Epithelial cell of proximal tubule (primary cell): ENCODE results near the gene RPTOR. TPM values are rescaled to one million over a fixed set of nuclear protein-coding genes. Genes with fewer than 3 reads are reported as not detected.

Experiments used
- DNase-seq: peaks from one replicate; pipeline ENCODE4 v3.0.0-alpha.2; 2011; ENCODE audit warnings: low read depth
- H3K4me3 ChIP-seq: 2 replicates; pipeline ENCODE4 v1.5.1; 2011; ENCODE audit warnings: low read depth, mild to moderate bottlenecking, low read length
- CTCF ChIP-seq: conservative IDR thresholded peaks from 2 replicates; pipeline ENCODE4 v1.5.1; 2012; ENCODE audit warnings: low read depth, mild to moderate bottlenecking, low read length
- total RNA-seq: library from RNA; depleted of rRNA; stranded (reverse); fragments of >200 nt; gene quantifications from 2 replicates; pipeline ENCODE4 v1.2.3, GENCODE V29; 2015

Gene RPTOR
- total RNA-seq, 1 donor from 2014 or later = 24.4 TPM

GRCh38 chr17:80803451-80804428 lies 259.1 kb downstream of the RPTOR start:
- TF ChIP-seq CTCF = no peak
- H3K4me3 ChIP-seq = no peak overlapping the region
- DNase-seq = no peak

DNA sequence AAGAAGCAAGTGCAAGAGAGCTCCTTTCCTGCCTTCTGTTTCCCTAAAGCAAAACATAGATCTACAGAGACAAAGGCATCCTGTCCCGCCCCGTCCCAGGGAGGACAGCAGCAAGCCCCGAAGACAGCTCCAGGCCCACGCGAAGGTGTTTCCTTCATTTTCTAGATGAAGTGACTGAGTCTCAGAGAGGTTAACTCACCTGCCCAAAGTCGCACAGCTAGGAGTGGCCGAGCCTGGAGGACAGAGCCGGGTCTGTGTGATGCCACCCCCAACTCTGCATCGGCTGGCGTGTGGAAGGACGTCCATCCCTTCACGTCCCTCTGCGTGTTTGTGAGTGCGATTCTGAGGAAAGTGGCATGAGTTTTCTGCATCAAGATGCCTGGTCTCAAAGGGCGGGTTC lies 259.8 kb downstream of the RPTOR start:
- no peak for TF ChIP-seq CTCF
- DNase-seq = no peak

DNA sequence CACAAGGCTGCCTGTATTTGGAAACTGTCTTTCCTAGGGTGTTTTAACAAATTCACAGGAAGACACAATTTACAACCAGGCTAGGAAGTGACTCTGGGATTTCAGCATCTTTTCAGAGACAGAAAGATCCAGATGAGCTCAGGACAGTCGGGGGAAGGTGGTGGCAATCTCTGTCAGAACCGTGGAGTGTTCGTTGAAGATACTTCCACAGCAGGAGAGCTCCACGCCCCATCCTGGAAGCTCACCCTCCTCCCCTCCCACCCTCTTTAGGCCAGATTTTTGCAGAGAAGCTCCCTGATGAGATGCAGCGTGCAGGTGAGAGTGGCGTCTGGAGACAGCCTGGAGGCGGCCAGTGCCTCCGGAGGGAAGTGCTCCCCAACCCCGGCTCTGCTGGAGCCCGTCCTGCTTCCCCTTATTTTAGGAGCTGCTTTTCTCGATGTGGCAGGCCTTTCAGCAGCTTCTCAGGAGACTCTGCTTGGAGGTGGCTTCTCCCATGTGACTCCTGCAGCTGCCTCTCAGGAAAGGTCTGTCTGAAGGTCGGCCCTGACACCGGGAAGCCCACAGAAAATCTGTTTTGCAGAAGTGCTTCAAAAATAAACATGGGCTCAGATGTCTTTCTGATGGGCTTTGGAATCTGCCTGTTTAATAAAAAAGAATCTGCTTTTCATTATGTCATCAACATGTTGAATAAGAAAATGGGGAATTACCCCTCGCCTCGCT lies 260.6 kb downstream of the RPTOR start:
- TF ChIP-seq CTCF = no peak

More for the DNA sequence above, 259.8 kb downstream of the RPTOR start:
- no peak overlapping the region for H3K4me3 ChIP-seq

DNA sequence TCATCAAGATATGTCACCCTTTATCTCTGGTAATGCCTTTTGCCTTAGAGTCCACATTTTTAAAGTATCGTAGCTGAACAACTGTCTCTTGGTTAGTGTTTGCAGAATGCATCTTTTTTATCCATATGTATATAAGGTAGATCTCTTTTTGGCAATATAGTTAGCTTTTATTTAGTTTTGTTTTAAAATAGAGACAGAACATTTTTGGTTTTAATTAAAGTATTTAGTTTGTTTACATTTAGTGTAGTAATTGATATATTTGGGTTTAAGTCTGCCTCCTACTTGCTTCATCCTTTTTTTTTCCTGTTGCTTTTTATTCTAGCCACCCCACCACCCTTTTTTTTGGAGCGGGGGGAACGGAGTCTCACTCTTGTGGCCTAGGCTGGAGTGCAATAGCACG lies 262.4 kb downstream of the RPTOR start:
- no peak for DNase-seq
- H3K4me3 ChIP-seq = no peak overlapping the region
- no peak for TF ChIP-seq CTCF

More for the DNA sequence above, 260.6 kb downstream of the RPTOR start:
- no peak overlapping the region for H3K4me3 ChIP-seq
- no peak for DNase-seq

- H3K4me3 ChIP-seq = no peak overlapping the region
- TF ChIP-seq CTCF = no peak
- no peak for DNase-seq
Measured at GRCh38 chr17:80807882-80808281, 263.2 kb downstream of the RPTOR start.

GRCh38 chr17:80811181-80812105 lies 266.8 kb downstream of the RPTOR start:
- no peak for DNase-seq
- TF ChIP-seq CTCF = no peak
- H3K4me3 ChIP-seq = no peak overlapping the region
